Activated T-helper 1 cell treated with Interleukin-2 at 50 U/mL for 16 hours (primary cell): Measurements from ENCODE around the gene AP2A1.

Source experiments
- DNase-seq: peaks from one replicate; pipeline ENCODE4 v3.0.0-alpha.2; 2020; ENCODE audit warnings: low read depth

AP2A1 gene

GRCh38 chr19:49793561-49793840, 26.7 kb downstream of the AP2A1 start:
- no peak for DNase-seq

- DNase-seq: no peak
These were observed 28.8 kb downstream of the AP2A1 start for GRCh38 chr19:49795615-49796014.

- DNase-seq: no peak
These were observed 31.8 kb downstream of the AP2A1 start for GRCh38 chr19:49798574-49798973.

- DNase-seq: no peak
These were observed 32.5 kb downstream of the AP2A1 start for GRCh38 chr19:49799271-49799797.

- DNase-seq: no peak
These were observed 33.1 kb downstream of the AP2A1 start for GRCh38 chr19:49799798-49800376.

- DNase-seq: no peak
These were observed 34.0 kb downstream of the AP2A1 start for GRCh38 chr19:49800771-49801170.

- DNase-seq: no peak
These were observed 34.6 kb downstream of the AP2A1 start for GRCh38 chr19:49801401-49801888.

- no peak for DNase-seq
These were observed 35.3 kb downstream of the AP2A1 start for GRCh38 chr19:49801966-49802661.

- DNase-seq: no peak
These were observed 36.2 kb downstream of the AP2A1 start for GRCh38 chr19:49802836-49803528.

GRCh38 chr19:49803529-49803856, 36.7 kb downstream of the AP2A1 start:
- DNase-seq: no peak

- no peak for DNase-seq
These were observed 39.2 kb downstream of the AP2A1 start for GRCh38 chr19:49805822-49806619.

GRCh38 chr19:49806620-49806959, 39.8 kb downstream of the AP2A1 start:
- no peak for DNase-seq

- DNase-seq: no peak
These were observed 40.5 kb downstream of the AP2A1 start for GRCh38 chr19:49807058-49807903.

- no peak for DNase-seq
These were observed 41.3 kb downstream of the AP2A1 start for GRCh38 chr19:49807904-49808675.

- peak; percentile 74 for DNase-seq
These were observed 41.9 kb downstream of the AP2A1 start for GRCh38 chr19:49808711-49809159.

- peak; percentile 25 for DNase-seq
These were observed 42.5 kb downstream of the AP2A1 start for GRCh38 chr19:49809160-49809940.

- no peak for DNase-seq
These were observed 43.2 kb downstream of the AP2A1 start for GRCh38 chr19:49809941-49810389.

- DNase-seq: no peak
These were observed 44.5 kb downstream of the AP2A1 start for GRCh38 chr19:49811328-49811727.

GRCh38 chr19:49812452-49812996, 45.7 kb downstream of the AP2A1 start:
- DNase-seq: no peak
